ENCODE data around the gene AP2A2.
"Not testable (repeated sequence)": the region's sequence is repeated elsewhere in the genome, so short reads cannot be mapped to it uniquely, and the experiment has no call there.

Gene AP2A2

GRCh38 chr11:1015826-1016545, 90.3 kb downstream of the AP2A2 start:
- Mint-ChIP-seq H3K27ac (no peak overlapping the region), H3K27me3 (no peaks in the 10 kb centered on the region), H3K36me3 (no peaks in the 10 kb centered on the region), H3K4me3 (no peak overlapping the region), H3K9me3 (peaks cover 14% of the 10 kb centered on the region), H3K4me1 (peaks cover 12% of the 10 kb centered on the region)
- CTCF ChIA-PET = no interaction called here
- no peak for DNase-seq

GRCh38 chr11:1016610-1017126, 91.0 kb downstream of the AP2A2 start:
- H3K4me3 Mint-ChIP-seq, CTCF ChIA-PET, H3K36me3 Mint-ChIP-seq, H3K27me3 Mint-ChIP-seq, H3K27ac Mint-ChIP-seq: not testable (repeated sequence)
- peaks cover 14% of the 10 kb centered on the region for H3K9me3 Mint-ChIP-seq
- peak; percentile 26 for DNase-seq
- H3K4me1 Mint-ChIP-seq = peaks cover 12% of the 10 kb centered on the region

DNA sequence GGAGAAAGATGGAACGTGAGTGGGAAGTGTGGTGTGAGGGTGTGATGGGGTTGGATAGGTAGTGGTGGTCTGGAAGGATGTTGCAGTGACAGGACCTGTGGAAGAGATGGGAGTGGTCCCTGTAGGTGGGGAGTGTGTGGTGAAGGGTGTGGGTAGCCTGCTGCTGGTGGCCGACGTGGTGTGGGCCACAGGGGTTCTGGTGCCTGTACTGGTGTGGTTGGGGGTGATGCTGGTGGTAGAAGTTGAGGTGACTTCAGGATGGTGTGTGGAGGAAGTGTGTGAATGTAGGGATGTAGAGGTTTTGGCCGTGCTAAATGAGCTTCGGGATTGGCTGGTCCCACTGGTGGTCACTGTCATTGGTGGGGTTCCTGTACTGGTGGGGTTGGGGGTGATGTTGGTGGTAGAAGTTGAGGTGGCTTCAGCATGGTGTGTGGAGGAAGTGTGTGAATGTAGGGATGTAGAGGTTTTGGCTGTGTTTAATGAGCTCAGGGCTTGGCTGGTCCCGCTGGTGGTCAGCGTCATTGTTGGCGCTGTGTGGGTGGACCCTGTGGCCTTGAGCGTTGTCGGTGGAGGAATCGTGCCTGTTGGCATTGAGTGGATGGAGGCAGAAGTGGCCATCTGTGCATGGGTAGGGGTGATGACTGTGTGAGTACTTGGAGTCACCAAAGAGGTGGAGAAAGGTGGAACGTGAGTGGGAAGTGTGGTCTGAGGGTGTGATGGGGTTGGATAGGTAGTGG, 91.8 kb downstream of the AP2A2 start:
- peak; percentile 28 for DNase-seq

DNA sequence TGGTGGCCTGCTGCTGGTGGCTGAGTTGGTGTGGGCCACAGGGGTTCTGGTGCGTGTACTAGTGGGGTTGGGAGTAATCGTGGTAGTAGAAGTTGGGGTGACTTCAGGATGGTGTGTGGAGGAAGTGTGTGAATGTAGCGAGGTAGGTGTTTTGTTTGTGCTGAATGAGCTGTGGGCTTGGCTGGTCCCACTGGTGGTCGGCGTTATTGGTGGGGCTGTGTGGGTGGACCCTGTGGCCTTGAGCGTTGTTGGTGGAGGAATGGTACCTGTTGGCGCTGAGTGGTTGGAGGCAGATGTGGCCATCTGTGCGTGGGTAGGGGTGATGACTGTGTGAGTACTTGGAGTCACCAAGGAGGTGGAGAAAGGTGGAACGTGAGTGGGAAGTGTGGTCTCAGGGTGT, 92.4 kb downstream of the AP2A2 start:
- H3K27me3 Mint-ChIP-seq = no peaks in the 10 kb centered on the region
- H3K4me1 Mint-ChIP-seq = peaks cover 12% of the 10 kb centered on the region
- DNase-seq = no peak
- no peaks in the 10 kb centered on the region for H3K36me3 Mint-ChIP-seq
- CTCF ChIA-PET = no interaction called here
- H3K9me3 Mint-ChIP-seq = peaks cover 14% of the 10 kb centered on the region
- no peak overlapping the region for H3K4me3 Mint-ChIP-seq
- H3K27ac Mint-ChIP-seq = no peak overlapping the region

More for the DNA sequence above, 91.8 kb downstream of the AP2A2 start:
- Mint-ChIP-seq H3K9me3 (peaks cover 14% of the 10 kb centered on the region), H3K27me3 (no peaks in the 10 kb centered on the region), H3K4me1 (peaks cover 12% of the 10 kb centered on the region), H3K36me3 (no peaks in the 10 kb centered on the region), H3K4me3 (no peak overlapping the region), H3K27ac (no peak overlapping the region)
- CTCF ChIA-PET = no interaction called here

- H3K27me3 Mint-ChIP-seq = no peaks in the 10 kb centered on the region
- H3K27ac Mint-ChIP-seq = no peak overlapping the region
- CTCF ChIA-PET = no interaction called here
- H3K9me3 Mint-ChIP-seq = peaks cover 14% of the 10 kb centered on the region
- H3K4me1 Mint-ChIP-seq = peaks cover 12% of the 10 kb centered on the region
- no peak for DNase-seq
- no peaks in the 10 kb centered on the region for H3K36me3 Mint-ChIP-seq
- H3K4me3 Mint-ChIP-seq = no peak overlapping the region
These were observed 93.7 kb downstream of the AP2A2 start for GRCh38 chr11:1019321-1019910.

DNA sequence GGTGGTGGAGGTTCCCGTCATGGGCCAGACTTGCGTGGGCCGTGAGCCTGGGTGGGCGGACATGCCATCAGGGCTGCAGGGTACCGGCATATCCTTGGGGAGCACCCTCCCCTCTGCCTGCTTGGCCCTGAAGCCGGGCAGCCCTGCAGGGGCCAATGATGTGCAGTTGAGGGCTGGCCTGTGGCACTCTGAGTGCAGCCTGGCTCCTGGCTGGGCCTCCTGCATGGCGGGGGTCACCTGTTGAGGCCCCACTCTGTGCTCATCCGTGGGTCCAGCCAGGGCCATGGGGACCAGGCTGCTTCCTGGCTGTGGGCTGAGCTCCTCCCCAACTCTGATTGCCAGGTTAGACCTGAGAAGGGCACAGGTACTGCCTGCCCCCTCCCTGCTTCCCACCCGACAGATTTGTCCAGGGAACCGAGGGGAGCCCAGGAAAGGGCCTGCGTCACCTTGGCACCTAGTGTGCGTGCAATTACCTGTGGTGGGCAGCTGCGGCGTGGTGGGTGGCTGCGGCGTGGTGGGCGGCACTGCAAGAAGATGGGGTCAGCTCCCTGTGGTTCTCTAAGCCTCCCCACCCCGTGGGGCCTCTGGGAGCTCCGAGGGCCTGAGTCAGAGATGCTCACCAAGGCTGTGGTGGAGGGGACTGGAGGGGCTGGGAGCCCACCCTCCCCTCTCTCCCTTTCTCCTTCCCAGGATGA, 94.7 kb downstream of the AP2A2 start:
- CTCF ChIA-PET = no interaction called here
- Mint-ChIP-seq H3K36me3 (no peaks in the 10 kb centered on the region), H3K27ac (no peak overlapping the region), H3K4me1 (peaks cover 12% of the 10 kb centered on the region), H3K9me3 (peaks cover 14% of the 10 kb centered on the region), H3K4me3 (no peak overlapping the region), H3K27me3 (no peaks in the 10 kb centered on the region)
- DNase-seq = no peak

DNA sequence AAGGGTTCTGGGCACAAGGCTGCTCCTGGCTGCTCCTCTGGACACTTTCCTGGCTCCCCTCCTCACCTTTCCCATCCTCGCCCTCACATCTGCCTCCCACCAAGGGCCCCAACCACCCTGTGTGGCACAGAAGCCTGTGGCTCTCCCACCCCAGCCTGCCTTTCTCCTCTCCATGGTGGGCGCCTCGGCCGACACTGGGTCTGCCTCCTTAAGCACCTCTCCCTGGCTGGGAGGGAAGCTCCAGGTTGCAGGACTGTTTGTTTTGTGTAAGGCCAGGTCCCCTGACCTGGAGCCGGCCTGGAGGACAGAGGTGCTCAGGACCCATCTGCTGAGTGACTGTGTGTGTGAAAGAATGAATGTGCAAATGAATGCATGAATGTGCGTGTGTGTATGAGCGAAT, 96.7 kb downstream of the AP2A2 start:
- Mint-ChIP-seq H3K9me3 (peaks cover 4% of the 10 kb centered on the region), H3K4me3 (no peak overlapping the region), H3K4me1 (peaks cover 2% of the 10 kb centered on the region), H3K27ac (no peak overlapping the region), H3K27me3 (no peaks in the 10 kb centered on the region), H3K36me3 (no peaks in the 10 kb centered on the region)
- DNase-seq = no peak
- CTCF ChIA-PET = no interaction called here

DNA sequence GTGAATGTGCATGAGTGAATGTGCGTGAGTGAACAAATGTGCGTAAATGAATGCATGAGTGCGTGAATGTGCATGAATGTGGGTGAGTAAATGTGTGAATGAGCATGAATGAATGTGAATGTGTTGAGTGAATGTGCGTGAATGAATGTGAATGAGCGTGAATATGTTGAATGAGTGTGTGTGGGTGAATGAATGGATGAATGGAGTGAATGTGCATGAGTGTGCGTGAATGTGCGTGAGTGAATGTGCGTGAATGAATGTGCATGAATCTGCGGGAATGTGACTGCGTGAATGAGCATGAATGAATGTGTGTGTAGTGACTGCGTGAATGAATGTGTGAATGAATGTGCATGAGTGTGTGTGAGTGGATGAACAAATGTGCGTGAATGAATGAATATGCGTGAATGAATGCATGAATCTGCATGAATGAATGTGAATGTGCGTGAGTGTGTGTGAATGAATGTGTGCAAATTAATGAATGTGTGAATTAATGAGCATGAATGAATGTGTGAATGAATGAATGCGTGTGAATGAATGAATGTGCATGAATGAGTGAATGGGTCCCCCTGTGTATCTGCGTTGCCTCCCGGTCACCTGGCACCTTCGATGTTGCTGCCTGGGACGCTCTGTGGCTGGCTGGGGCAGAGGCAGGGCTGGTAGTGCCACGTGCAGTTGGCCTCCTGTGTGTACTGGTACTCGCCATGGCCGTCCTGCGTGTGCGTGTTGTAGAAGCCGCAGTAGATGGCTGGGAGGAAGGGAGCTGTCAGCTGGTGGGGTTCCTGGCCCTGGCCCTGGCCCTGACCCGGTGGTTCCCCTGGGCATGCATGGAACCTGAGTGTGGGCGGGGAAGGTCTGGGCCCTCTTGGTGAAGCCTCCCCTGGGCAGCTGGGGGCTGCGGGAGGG, 97.5 kb downstream of the AP2A2 start:
- DNase-seq = no peak
- H3K36me3 Mint-ChIP-seq = no peaks in the 10 kb centered on the region
- CTCF ChIA-PET = no interaction called here
- no peak overlapping the region for H3K27ac Mint-ChIP-seq
- H3K9me3 Mint-ChIP-seq = no peaks in the 10 kb centered on the region
- H3K4me1 Mint-ChIP-seq = no peaks in the 10 kb centered on the region
- H3K27me3 Mint-ChIP-seq = no peaks in the 10 kb centered on the region
- no peak overlapping the region for H3K4me3 Mint-ChIP-seq

DNA sequence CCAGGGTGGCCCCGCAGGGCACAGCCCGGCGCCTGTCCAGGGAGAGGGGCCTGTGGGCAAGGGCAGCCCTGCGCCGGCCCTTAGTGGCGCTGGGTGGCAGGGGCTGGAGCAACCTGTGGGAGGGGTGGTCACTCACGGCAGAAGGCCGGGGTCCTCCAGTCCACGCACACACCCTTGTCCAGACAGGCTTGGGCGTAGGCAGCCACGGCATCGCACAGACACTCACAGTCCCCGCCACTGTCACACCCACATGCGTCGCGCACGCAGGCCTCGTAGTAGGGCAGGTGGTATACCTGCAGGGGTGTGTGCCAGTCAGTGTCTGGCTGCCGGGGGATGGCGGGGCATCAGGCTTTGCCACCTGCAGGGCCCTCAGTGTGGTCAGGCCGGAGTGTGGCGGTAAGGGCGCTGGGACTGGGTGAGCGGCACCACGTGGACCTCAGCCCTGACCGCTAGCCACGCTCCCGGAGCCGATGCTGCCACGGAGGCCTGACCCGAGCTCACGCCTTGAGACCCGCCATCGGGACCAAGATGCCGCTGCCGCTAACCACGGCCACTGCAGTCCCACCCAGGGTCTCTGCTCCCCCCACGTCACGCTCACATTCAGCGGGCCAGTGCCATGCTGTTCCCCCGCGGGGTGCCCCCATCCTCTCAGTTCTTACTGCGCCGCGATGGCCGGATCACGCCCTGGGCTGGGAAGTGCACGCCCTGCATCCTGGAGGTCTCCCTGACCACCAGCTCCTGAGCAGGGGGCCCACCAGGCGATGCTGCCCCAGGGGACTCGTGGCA, 98.3 kb downstream of the AP2A2 start:
- CTCF ChIA-PET = no interaction called here
- Mint-ChIP-seq H3K36me3 (no peaks in the 10 kb centered on the region), H3K27me3 (no peaks in the 10 kb centered on the region), H3K27ac (no peak overlapping the region), H3K9me3 (no peaks in the 10 kb centered on the region), H3K4me3 (no peak overlapping the region), H3K4me1 (no peaks in the 10 kb centered on the region)
- no peak for DNase-seq

DNA sequence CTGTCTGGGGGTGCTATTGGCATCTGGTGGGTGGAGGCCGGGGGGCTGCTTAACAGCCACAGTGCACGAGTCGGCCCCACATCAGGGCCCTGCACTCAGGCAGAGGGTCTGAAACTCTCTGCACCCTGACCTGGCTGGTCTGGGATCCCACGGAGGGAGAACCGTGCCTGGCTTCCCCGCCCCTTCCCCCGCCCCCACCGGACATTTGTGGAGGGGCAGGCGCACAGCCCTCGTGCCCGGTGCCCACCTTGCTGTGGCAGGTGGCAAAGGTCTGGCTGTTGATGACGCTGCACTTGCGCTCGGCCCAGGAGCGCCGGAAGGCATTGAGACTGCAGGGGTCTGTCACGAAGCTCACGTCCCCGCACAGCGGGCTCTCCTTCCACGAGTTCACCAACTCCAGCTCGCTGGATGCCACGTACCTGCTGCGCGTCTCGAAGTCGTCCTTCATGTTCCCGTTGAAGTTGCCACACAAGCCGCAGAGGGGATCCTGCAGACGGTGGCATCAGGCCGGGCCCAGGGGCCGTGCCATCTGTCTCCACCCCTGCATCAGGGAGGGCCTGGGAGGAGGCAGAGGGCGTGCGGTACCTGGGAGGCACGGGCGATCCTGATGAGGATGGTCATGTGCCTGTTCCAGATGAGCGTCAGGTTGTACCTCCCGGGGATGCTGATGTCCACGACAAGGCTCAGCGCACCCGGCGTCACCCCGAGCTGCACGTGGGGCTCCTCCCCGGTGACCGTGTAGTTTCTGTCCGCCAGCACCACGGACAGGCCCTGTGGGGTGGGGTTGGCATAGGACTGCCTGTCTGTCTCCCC, 99.1 kb downstream of the AP2A2 start:
- no peak for DNase-seq
- Mint-ChIP-seq H3K4me3 (no peak overlapping the region), H3K36me3 (no peaks in the 10 kb centered on the region), H3K9me3 (no peaks in the 10 kb centered on the region), H3K27me3 (no peaks in the 10 kb centered on the region), H3K4me1 (no peaks in the 10 kb centered on the region), H3K27ac (no peak overlapping the region)
- CTCF ChIA-PET = no interaction called here

DNA sequence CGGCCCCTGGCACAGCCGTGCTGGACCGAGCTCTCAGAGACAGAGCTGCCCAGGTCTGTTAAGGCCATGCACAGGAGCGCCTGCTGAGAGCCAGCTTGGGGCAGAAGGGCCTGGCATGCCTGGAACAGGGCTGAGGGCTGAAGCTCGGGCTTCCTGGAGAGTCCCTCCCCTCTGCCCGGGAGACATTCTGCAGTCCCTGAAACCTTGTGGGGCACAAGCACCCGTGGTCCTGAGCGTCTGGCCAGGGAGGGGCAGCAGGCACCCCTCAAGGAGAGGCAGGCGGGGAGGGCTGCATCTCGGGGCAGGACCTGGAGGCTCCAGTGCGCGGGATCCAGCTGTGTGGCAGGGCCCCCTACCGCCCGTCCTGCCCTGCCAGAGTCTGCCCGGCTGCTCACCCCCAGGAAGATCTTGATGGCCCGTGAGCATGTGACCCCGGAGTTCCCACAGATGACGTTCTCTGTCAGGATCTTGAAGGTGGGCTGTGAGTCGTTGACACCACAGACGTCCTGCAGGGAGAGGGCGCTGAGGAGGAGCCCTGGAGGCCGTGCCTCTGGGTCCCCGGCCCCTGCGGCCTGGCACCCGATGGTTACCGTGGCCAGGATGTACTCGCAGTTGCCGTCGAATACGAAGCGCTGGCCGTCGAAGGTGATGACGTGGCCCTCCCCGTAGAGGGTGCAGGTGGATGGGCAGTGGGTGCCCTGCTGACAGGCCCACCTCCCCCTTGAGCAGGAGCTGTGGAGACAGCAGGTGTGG, 99.9 kb downstream of the AP2A2 start:
- DNase-seq = no peak
- no peaks in the 10 kb centered on the region for H3K36me3 Mint-ChIP-seq
- no peak overlapping the region for H3K27ac Mint-ChIP-seq

GRCh38 chr11:1026163-1026450, 100.4 kb downstream of the AP2A2 start:
- Mint-ChIP-seq H3K27me3 (no peaks in the 10 kb centered on the region), H3K4me3 (no peak overlapping the region), H3K4me1 (no peaks in the 10 kb centered on the region), H3K27ac (no peak overlapping the region), H3K36me3 (no peaks in the 10 kb centered on the region), H3K9me3 (no peaks in the 10 kb centered on the region)
- CTCF ChIA-PET = no interaction called here
- no peak for DNase-seq

More for the DNA sequence above, 99.9 kb downstream of the AP2A2 start:
- Mint-ChIP-seq H3K9me3 (no peaks in the 10 kb centered on the region), H3K4me1 (no peaks in the 10 kb centered on the region), H3K27me3 (no peaks in the 10 kb centered on the region), H3K4me3 (no peak overlapping the region)
- CTCF ChIA-PET = no interaction called here

Measured in activated naive CD4-positive, alpha-beta T cell treated with anti-CD3 and anti-CD28 coated beads, Interleukin-2, amount 10 ng/mL, durations not matched to agents 7 days and 5 days (primary cell).